SK-N-SH (cell line): Measurements from ENCODE around the gene RNF214.

Experiments
- CTCF ChIP-seq: fragments of 200-600 bp; sonication (generic); IDR thresholded peaks from 2 replicates; pipeline ENCODE4 v1.6.1; 2017; ENCODE audit warnings: antibody characterized with exemption, mild to moderate bottlenecking, moderate library complexity
- EP300 ChIP-seq, 2 experiments: IDR thresholded peaks; 2 replicates each; pipeline versions ENCODE4 v1.4.0 to v1.6.1; 2012; ENCODE audit warnings: borderline replicate concordance in 1 of 2, low read depth in 1 of 2, low read length in 1 of 2
- EZH2phosphoT487 ChIP-seq: fragments of 200-600 bp; sonication (generic); IDR thresholded peaks from 2 replicates; pipeline ENCODE4 v1.6.1; 2017; ENCODE audit warnings: low read depth, mixed run types, mild to moderate bottlenecking, antibody characterized with exemption, moderate library complexity, borderline replicate concordance
- FOXM1 ChIP-seq: IDR thresholded peaks from 2 replicates; pipeline ENCODE4 v1.4.0; 2012; ENCODE audit warnings: low read depth, mild to moderate bottlenecking
- MAX ChIP-seq: IDR thresholded peaks from 2 replicates; pipeline ENCODE4 v1.4.0; 2012; ENCODE audit warnings: low read depth
- POLR2AphosphoS5 ChIP-seq: IDR thresholded peaks from 2 replicates; pipeline ENCODE4 v1.6.1; 2012; ENCODE audit warnings: low read depth, low read length
- RCOR1 ChIP-seq: fragments of 150-350 bp; IDR thresholded peaks from 2 replicates; pipeline ENCODE4 v1.6.1; 2017; ENCODE audit warnings: antibody characterized with exemption, low read length
- REST ChIP-seq: IDR thresholded peaks from 2 replicates; pipeline ENCODE4 v1.6.1; 2012; ENCODE audit warnings: mild to moderate bottlenecking, low read depth, low read length, moderate library complexity
- RXRA ChIP-seq: IDR thresholded peaks from 2 replicates; pipeline ENCODE4 v1.4.0; 2012; ENCODE audit warnings: low read depth, mild to moderate bottlenecking, borderline replicate concordance
- TAF1 ChIP-seq: IDR thresholded peaks from 2 replicates; pipeline ENCODE4 v1.6.1; 2012; ENCODE audit warnings: low read depth, mild to moderate bottlenecking, low read length, moderate library complexity, borderline replicate concordance
- USF2 ChIP-seq: fragments of 150-350 bp; IDR thresholded peaks from 2 replicates; pipeline ENCODE4 v1.6.1; 2017; ENCODE audit warnings: antibody characterized with exemption, low read length, low read depth, borderline replicate concordance

GRCh38 chr11:117281869-117282268, 49.4 kb downstream of the RNF214 start:
- TF ChIP-seq EZH2phosphoT487 (no peak), POLR2AphosphoS5 (no peak), CTCF (no peak), USF2 (no peak), REST (no peak), TAF1 (no peak), RCOR1 (no peak), FOXM1 (no peak), MAX (no peak), RXRA (no peak), EP300 (IDR thresholded peaks at IDR 0.05; ENCODE audit: borderline replicate concordance in 1 of 2, low read depth in 1 of 2, low read length in 1 of 2) (no peak)
